Activated CD8-positive, alpha-beta T cell treated with anti-CD3 and anti-CD28 coated beads for 36 hours (primary cell): ENCODE results near the gene HEXD. TPM values are rescaled to one million over a fixed set of nuclear protein-coding genes. Genes with fewer than 3 reads are reported as not detected.

ENCODE experiments used
- ATAC-seq: fragments of 200-7000 bp; cut with Tn5 transposase; one replicate; pipeline ENCODE4 v1.10.0; 2021; ENCODE audit warnings: mild to moderate bottlenecking, moderate library complexity
- CTCF ChIA-PET: fragments of 350-600 bp; sonication (Branson Sonifier 250); formaldehyde crosslinking; loops from one replicate; lab custom pipeline; 2021; ENCODE audit warnings: antibody characterized with exemption; lab: Charles Lee
- POLR2A ChIA-PET: fragments of 350-600 bp; sonication (Branson Sonifier 250); formaldehyde crosslinking; loops from one replicate; lab custom pipeline; 2021; ENCODE audit warnings: antibody characterized with exemption; lab: Charles Lee
- DNase-seq: peaks from one replicate; pipeline ENCODE4 v3.0.0-alpha.2; 2020
- H3K27ac Mint-ChIP-seq: one replicate; pipeline ENCODE4 v1.8.0; 2021; ENCODE audit warnings: mild to moderate bottlenecking, mixed read lengths
- H3K27me3 Mint-ChIP-seq: one replicate; pipeline ENCODE4 v1.8.0; 2021; ENCODE audit warnings: mixed read lengths
- H3K36me3 Mint-ChIP-seq: one replicate; pipeline ENCODE4 v1.8.0; 2021; ENCODE audit warnings: low read depth, mixed read lengths
- H3K4me1 Mint-ChIP-seq: one replicate; pipeline ENCODE4 v1.8.0; 2021; ENCODE audit warnings: low read depth, mixed read lengths
- H3K4me3 Mint-ChIP-seq: one replicate; pipeline ENCODE4 v1.8.0; 2021; ENCODE audit warnings: mild to moderate bottlenecking, moderate library complexity, mixed read lengths
- H3K9me3 Mint-ChIP-seq: one replicate; pipeline ENCODE4 v1.8.0; 2021; ENCODE audit warnings: mixed read lengths
- CTCF ChIP-seq: fragments of 200-600 bp; IDR thresholded peaks from one replicate; pipeline ENCODE4 v1.8.0; 2022; ENCODE audit warnings: antibody characterized with exemption, mild to moderate bottlenecking
- intact Hi-C: fragments of 100-400 bp; cut with micrococcal nuclease; formaldehyde crosslinking; loops from one replicate; pipeline ENCODE4 v1.10.0; 2022
- total RNA-seq, 2 experiments: library from RNA; stranded (reverse); gene quantifications; one replicate each; pipeline ENCODE4 v1.2.3, GENCODE V29; 2021

HEXD gene
- total RNA-seq, 2 experiments from 2014 or later, result 21.8 to 21.9 TPM

GRCh38 chr17:82447876-82448275 lies 29.7 kb downstream of the HEXD start:
- no peak for TF ChIP-seq CTCF
- Mint-ChIP-seq H3K36me3 (peaks cover 41% of the 10 kb centered on the region), H3K4me1 (peaks cover 27% of the 10 kb centered on the region), H3K9me3 (no peaks in the 10 kb centered on the region), H3K27ac (peak overlapping the region; percentile 83), H3K4me3 (peak overlapping the region; percentile 57), H3K27me3 (no peaks in the 10 kb centered on the region)
- intact Hi-C loops, result no loop called here
- ChIA-PET POLR2A (no interaction called here), CTCF (interaction anchor here (1.3 to 2.1 kb wide), 2 partner anchors 23 to 31 kb away, joined by 4 to 9 read pairs; no protein-coding TSS in a partner anchor)
- DNase-seq (no peak), ATAC-seq (no peak)

GRCh38 chr17:82449131-82449882 lies 31.2 kb downstream of the HEXD start:
- Mint-ChIP-seq H3K9me3 (no peaks in the 10 kb centered on the region), H3K4me3 (peak overlapping the region; percentile 99), H3K4me1 (peaks cover 27% of the 10 kb centered on the region), H3K36me3 (peaks cover 34% of the 10 kb centered on the region), H3K27me3 (no peaks in the 10 kb centered on the region), H3K27ac (peak overlapping the region; percentile 100)
- intact Hi-C loops, result no loop called here
- no peak for TF ChIP-seq CTCF
- CTCF ChIA-PET, result interaction anchor here (0.7 to 2.1 kb wide), 3 partner anchors 11 to 30 kb away, joined by 3 to 9 read pairs (median 4); no protein-coding TSS in a partner anchor
- POLR2A ChIA-PET, result interaction anchor here (0.7 to 2.3 kb wide), 18 partner anchors 9 to 427 kb away, joined by 3 to 27 read pairs (median 4); partner anchors contain the start of genes CENPX, FOXK2, HEXD and NARF
- ATAC-seq, result peak; percentile 56
- peak; percentile 90 for DNase-seq

- intact Hi-C loops, result no loop called here
- H3K36me3 Mint-ChIP-seq, result peaks cover 34% of the 10 kb centered on the region
- ChIA-PET CTCF (interaction anchor here (1.3 to 2.1 kb wide), 2 partner anchors 25 to 31 kb away, joined by 4 to 9 read pairs; no protein-coding TSS in a partner anchor), POLR2A (interaction anchor here (0.8 to 2.3 kb wide), 13 partner anchors 9 to 428 kb away, joined by 3 to 27 read pairs (median 4); partner anchors contain the start of genes CENPX, FOXK2, HEXD and NARF)
- no peaks in the 10 kb centered on the region for H3K27me3 Mint-ChIP-seq
- peak overlapping the region; percentile 100 for H3K27ac Mint-ChIP-seq
- H3K9me3 Mint-ChIP-seq, result no peaks in the 10 kb centered on the region
- ATAC-seq (peak; percentile 8), DNase-seq (peak; percentile 76)
- TF ChIP-seq CTCF, result no peak
- H3K4me3 Mint-ChIP-seq, result peak overlapping the region; percentile 99
- H3K4me1 Mint-ChIP-seq, result peaks cover 27% of the 10 kb centered on the region
Measured at GRCh38 chr17:82449883-82450356, 31.8 kb downstream of the HEXD start.

GRCh38 chr17:82450357-82451106 lies 32.4 kb downstream of the HEXD start, which contains the start of gene CYBC1:
TSS of gene CYBC1 (minus strand) at chr17:82450752. CDS start at chr17:82449254, 1,498 bp downstream.
- H3K4me1 Mint-ChIP-seq, result peaks cover 27% of the 10 kb centered on the region
- H3K4me3 Mint-ChIP-seq, result peak within 1 kb of the TSS; percentile 99
- no peaks in the 10 kb centered on the region for H3K27me3 Mint-ChIP-seq
- ATAC-seq, result peak; percentile 72
- intact Hi-C loops, result no loop called here
- ChIA-PET POLR2A (interaction anchor here (0.7 to 2.3 kb wide), 8 partner anchors 8 to 290 kb away, joined by 3 to 27 read pairs (median 6); partner anchors contain the start of genes HEXD, NARF, OGFOD3 and SECTM1), CTCF (no interaction called here)
- no peak for TF ChIP-seq CTCF
- no peaks in the 10 kb centered on the region for H3K9me3 Mint-ChIP-seq
- peaks cover 34% of the 10 kb centered on the region for H3K36me3 Mint-ChIP-seq
- DNase-seq, result peak; percentile 96
- peak within 1 kb of the TSS; percentile 100 for H3K27ac Mint-ChIP-seq
